ENCODE measurements around the gene MAD2L1BP. TPM values are rescaled to one million over a fixed set of nuclear protein-coding genes. Genes with fewer than 3 reads are reported as not detected.

MAD2L1BP gene
- total RNA-seq (ENCODE audit: low replicate concordance), result 9.2 and 15.8 TPM in 2 replicates

GRCh38 chr6:43635387-43636307 is at the start of gene MAD2L1BP:
MAD2L1BP (plus strand) TSS chr6:43635840; CDS start chr6:43635876, 36 bp downstream.

GRCh38 chr6:43629104-43629504 is 6.5 kb upstream of the MAD2L1BP start, which contains the start of gene GTPBP2:
GTPBP2 (minus strand) TSS chr6:43629264; CDS start chr6:43629162, 102 bp downstream.

GRCh38 chr6:43644940-43645612 is 9.4 kb downstream of the MAD2L1BP start, which contains the start of gene RSPH9:
RSPH9 (plus strand) TSS chr6:43645036; CDS start chr6:43645099, 63 bp downstream.

GRCh38 chr6:43687437-43688347 is 52.1 kb downstream of the MAD2L1BP start, which contains the start of gene MRPS18A:
MRPS18A (minus strand) TSS chr6:43687791; CDS start chr6:43687779, 12 bp downstream.

Other genes starting within 250 kb of the MAD2L1BP start
- gene ABCC10, start 208.3 kb upstream of the MAD2L1BP start, total RNA-seq (ENCODE audit: low replicate concordance), result 12.3 and 12.4 TPM in 2 replicates
- gene DLK2, start 180.3 kb upstream of the MAD2L1BP start, total RNA-seq (ENCODE audit: low replicate concordance), result 0.23 and 0.47 TPM in 2 replicates
- 6.5 and 7.4 TPM in 2 replicates for gene TJAP1, start 158.3 kb upstream of the MAD2L1BP start, total RNA-seq (ENCODE audit: low replicate concordance)
- gene LRRC73, start 125.5 kb upstream of the MAD2L1BP start, total RNA-seq (ENCODE audit: low replicate concordance), result 0.12 and 0.30 TPM in 2 replicates
- gene YIPF3, start 118.9 kb upstream of the MAD2L1BP start, total RNA-seq (ENCODE audit: low replicate concordance), result 110 and 288 TPM in 2 replicates
- gene POLR1C, start 118.8 kb upstream of the MAD2L1BP start, total RNA-seq (ENCODE audit: low replicate concordance), result 16.8 and 31.5 TPM in 2 replicates
- gene XPO5, start 59.8 kb upstream of the MAD2L1BP start, total RNA-seq (ENCODE audit: low replicate concordance), result 17.3 and 17.7 TPM in 2 replicates
- gene POLH, start 59.7 kb upstream of the MAD2L1BP start, total RNA-seq (ENCODE audit: low replicate concordance), result 15.7 and 22.0 TPM in 2 replicates
- 44.0 and 52.9 TPM in 2 replicates for gene GTPBP2, start 6.6 kb upstream of the MAD2L1BP start, total RNA-seq (ENCODE audit: low replicate concordance)
- 0.45 and 0.94 TPM in 2 replicates for gene RSPH9, start 9.2 kb downstream of the MAD2L1BP start, total RNA-seq (ENCODE audit: low replicate concordance)
- 29.6 and 42.8 TPM in 2 replicates for gene MRPS18A, start 52.0 kb downstream of the MAD2L1BP start, total RNA-seq (ENCODE audit: low replicate concordance)
- 96.3 and 322 TPM in 2 replicates for gene VEGFA, start 134.4 kb downstream of the MAD2L1BP start, total RNA-seq (ENCODE audit: low replicate concordance)

Data from smooth muscle cell of the coronary artery (primary cell).